NCI-H748 (cell line): Measurements from ENCODE around the gene VANGL2.

Experiments used
- DNase-seq: peaks from one replicate; lab custom pipeline; 2025; ENCODE audit not compliant: unreplicated experiment; lab: John Stamatoyannopoulos, UW

The VANGL2 gene

GRCh38 chr1:160400223-160400645 lies at the start of gene VANGL2:
Gene VANGL2 (plus strand): TSS chr1:160400564. CDS start chr1:160415838, 15,274 bp downstream.
- peak; percentile 75 for DNase-seq

GRCh38 chr1:160351629-160352028 lies 48.7 kb upstream of the VANGL2 start:
- no peak for DNase-seq

GRCh38 chr1:160352555-160352954 lies 47.8 kb upstream of the VANGL2 start:
- DNase-seq = no peak

- no peak for DNase-seq
These were observed 47.1 kb upstream of the VANGL2 start for GRCh38 chr1:160353223-160353622.

- peak; percentile 2 for DNase-seq
These were observed 45.9 kb upstream of the VANGL2 start for GRCh38 chr1:160354388-160354985.

GRCh38 chr1:160357286-160358002 lies 42.9 kb upstream of the VANGL2 start:
- DNase-seq = no peak

GRCh38 chr1:160358073-160358472 lies 42.3 kb upstream of the VANGL2 start:
- no peak for DNase-seq

GRCh38 chr1:160359559-160360226 lies 40.7 kb upstream of the VANGL2 start:
- DNase-seq = no peak

GRCh38 chr1:160360227-160360695 lies 40.1 kb upstream of the VANGL2 start:
- DNase-seq = no peak

GRCh38 chr1:160361199-160361598 lies 39.2 kb upstream of the VANGL2 start:
- DNase-seq = no peak

- DNase-seq = no peak
These were observed 38.6 kb upstream of the VANGL2 start for GRCh38 chr1:160361814-160362167.

GRCh38 chr1:160362168-160362957 lies 38.0 kb upstream of the VANGL2 start:
- no peak for DNase-seq

- no peak for DNase-seq
These were observed 37.4 kb upstream of the VANGL2 start for GRCh38 chr1:160363010-160363409.

GRCh38 chr1:160363951-160364735 lies 36.2 kb upstream of the VANGL2 start:
- DNase-seq = no peak

- DNase-seq = no peak
These were observed 35.0 kb upstream of the VANGL2 start for GRCh38 chr1:160365325-160365724.

GRCh38 chr1:160366731-160367515 lies 33.4 kb upstream of the VANGL2 start, which contains the start of gene NHLH1:
Gene NHLH1 (plus strand): TSS chr1:160367071. CDS start chr1:160370732, 3,661 bp downstream.
- no peak for DNase-seq

- DNase-seq = no peak
These were observed 32.9 kb upstream of the VANGL2 start for GRCh38 chr1:160367516-160367900.

GRCh38 chr1:160367934-160368923 lies 32.1 kb upstream of the VANGL2 start:
- no peak for DNase-seq
